ENCODE data around the gene DYNLT2B.
"Not testable (repeated sequence)": the region's sequence is repeated elsewhere in the genome, so short reads cannot be mapped to it uniquely, and the experiment has no call there.

DNA sequence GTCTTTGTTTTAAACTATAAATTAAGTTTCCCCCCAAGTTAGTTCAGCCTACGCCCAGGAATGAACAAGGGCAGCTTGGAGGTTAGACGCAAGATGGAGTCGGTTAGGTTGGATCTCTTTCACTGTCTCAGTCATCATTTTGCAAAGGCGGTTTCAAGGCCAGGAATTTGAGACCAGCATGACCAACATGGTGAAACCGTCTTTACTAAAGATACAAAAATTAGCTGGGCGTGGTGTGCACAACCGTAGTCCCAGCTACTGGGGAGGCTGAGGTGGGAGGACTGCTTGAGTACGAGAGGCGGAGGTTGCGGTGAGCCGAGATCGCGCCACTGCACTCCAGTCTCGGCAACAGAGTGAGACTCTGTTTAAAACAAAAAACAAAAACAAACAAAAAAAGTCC, 25.9 kb upstream of the DYNLT2B start:
- TF ChIP-seq, protein P1, sequence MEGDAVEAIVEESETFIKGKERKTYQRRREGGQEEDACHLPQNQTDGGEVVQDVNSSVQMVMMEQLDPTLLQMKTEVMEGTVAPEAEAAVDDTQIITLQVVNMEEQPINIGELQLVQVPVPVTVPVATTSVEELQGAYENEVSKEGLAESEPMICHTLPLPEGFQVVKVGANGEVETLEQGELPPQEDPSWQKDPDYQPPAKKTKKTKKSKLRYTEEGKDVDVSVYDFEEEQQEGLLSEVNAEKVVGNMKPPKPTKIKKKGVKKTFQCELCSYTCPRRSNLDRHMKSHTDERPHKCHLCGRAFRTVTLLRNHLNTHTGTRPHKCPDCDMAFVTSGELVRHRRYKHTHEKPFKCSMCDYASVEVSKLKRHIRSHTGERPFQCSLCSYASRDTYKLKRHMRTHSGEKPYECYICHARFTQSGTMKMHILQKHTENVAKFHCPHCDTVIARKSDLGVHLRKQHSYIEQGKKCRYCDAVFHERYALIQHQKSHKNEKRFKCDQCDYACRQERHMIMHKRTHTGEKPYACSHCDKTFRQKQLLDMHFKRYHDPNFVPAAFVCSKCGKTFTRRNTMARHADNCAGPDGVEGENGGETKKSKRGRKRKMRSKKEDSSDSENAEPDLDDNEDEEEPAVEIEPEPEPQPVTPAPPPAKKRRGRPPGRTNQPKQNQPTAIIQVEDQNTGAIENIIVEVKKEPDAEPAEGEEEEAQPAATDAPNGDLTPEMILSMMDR (IDR thresholded peaks at IDR 0.05; ENCODE audit: insufficient read depth, low read length): not testable (repeated sequence)
- TF ChIP-seq POLR2AphosphoS5 (IDR thresholded peaks at IDR 0.05; ENCODE audit: low read depth); SPI1 (IDR thresholded peaks at IDR 0.05; ENCODE audit: borderline replicate concordance, low read depth); GABPA (IDR thresholded peaks at IDR 0.05; ENCODE audit: low read depth): not testable (repeated sequence)
- TF ChIP-seq, protein P2, sequence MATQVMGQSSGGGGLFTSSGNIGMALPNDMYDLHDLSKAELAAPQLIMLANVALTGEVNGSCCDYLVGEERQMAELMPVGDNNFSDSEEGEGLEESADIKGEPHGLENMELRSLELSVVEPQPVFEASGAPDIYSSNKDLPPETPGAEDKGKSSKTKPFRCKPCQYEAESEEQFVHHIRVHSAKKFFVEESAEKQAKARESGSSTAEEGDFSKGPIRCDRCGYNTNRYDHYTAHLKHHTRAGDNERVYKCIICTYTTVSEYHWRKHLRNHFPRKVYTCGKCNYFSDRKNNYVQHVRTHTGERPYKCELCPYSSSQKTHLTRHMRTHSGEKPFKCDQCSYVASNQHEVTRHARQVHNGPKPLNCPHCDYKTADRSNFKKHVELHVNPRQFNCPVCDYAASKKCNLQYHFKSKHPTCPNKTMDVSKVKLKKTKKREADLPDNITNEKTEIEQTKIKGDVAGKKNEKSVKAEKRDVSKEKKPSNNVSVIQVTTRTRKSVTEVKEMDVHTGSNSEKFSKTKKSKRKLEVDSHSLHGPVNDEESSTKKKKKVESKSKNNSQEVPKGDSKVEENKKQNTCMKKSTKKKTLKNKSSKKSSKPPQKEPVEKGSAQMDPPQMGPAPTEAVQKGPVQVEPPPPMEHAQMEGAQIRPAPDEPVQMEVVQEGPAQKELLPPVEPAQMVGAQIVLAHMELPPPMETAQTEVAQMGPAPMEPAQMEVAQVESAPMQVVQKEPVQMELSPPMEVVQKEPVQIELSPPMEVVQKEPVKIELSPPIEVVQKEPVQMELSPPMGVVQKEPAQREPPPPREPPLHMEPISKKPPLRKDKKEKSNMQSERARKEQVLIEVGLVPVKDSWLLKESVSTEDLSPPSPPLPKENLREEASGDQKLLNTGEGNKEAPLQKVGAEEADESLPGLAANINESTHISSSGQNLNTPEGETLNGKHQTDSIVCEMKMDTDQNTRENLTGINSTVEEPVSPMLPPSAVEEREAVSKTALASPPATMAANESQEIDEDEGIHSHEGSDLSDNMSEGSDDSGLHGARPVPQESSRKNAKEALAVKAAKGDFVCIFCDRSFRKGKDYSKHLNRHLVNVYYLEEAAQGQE (IDR thresholded peaks at IDR 0.05; ENCODE audit: insufficient replicate concordance, low read depth): not testable (repeated sequence)
